ENCODE data around the gene CARHSP1. TPM values are rescaled to one million over a fixed set of nuclear protein-coding genes. Genes with fewer than 3 reads are reported as not detected.

Gene CARHSP1
- total and polyA plus RNA-seq, 2 of the 8 experiments (the other 6 are each of a cell fraction or from before 2014, with no cell fraction given): 292 to 300 TPM

GRCh38 chr16:8890549-8890921, 21.7 kb upstream of the CARHSP1 start (continued):
- TF ChIP-seq CHD7 (IDR thresholded peaks at IDR 0.05; ENCODE audit: insufficient replicate concordance, low read length) (no peak), SP1 (IDR thresholded peaks at IDR 0.05; ENCODE audit: low read depth, low read length) (no peak), CHD1 (IDR thresholded peaks at IDR 0.05; ENCODE audit: low read depth, low read length) (no peak), KDM1A (IDR thresholded peaks at IDR 0.05; ENCODE audit: borderline replicate concordance, low read length) (no peak), RAD21 (IDR thresholded peaks at IDR 0.05 in 1 of 2, conservative IDR thresholded peaks at IDR 0.05 in 1 of 2; ENCODE audit: low read depth in 2 of 2, low read length in 2 of 2) (no peak), JUN (IDR thresholded peaks at IDR 0.05; ENCODE audit: low read depth, low read length) (no peak), TEAD4 (IDR thresholded peaks at IDR 0.05; ENCODE audit: low read depth, low read length) (no peak), ATF2 (IDR thresholded peaks at IDR 0.05; ENCODE audit: low read length) (no peak), E2F6 (IDR thresholded peaks at IDR 0.05) (no peak), KDM5A (IDR thresholded peaks at IDR 0.05; ENCODE audit: low read length) (no peak)
